Neural cell (in vitro differentiated cells): ENCODE data around the gene ZNF512B. TPM values are rescaled to one million over a fixed set of nuclear protein-coding genes. Genes with fewer than 3 reads are reported as not detected.

Source experiments
- H2AFZ ChIP-seq: fragments of 200-600, 300-800 bp; sonication (generic), shearing (Covaris generic); 2 replicates; pipeline ENCODE4 v1.6.0; 2014; ENCODE audit warnings: low read depth, mild to moderate bottlenecking, antibody characterized with exemption, low read length, moderate library complexity
- H3F3A ChIP-seq: fragments of 200-600 bp; shearing (Covaris generic); 2 replicates; pipeline ENCODE4 v1.6.1; 2016; ENCODE audit warnings: mild to moderate bottlenecking, moderate library complexity, mixed read lengths, antibody characterized with exemption, low read length; ENCODE audit not compliant: insufficient read depth, poor library complexity, severe bottlenecking
- H3K27ac ChIP-seq: fragments of 200-600, 300-800 bp; sonication (generic), shearing (Covaris generic); 2 replicates; pipeline ENCODE4 v1.5.1; 2014; ENCODE audit warnings: mild to moderate bottlenecking, low read length, moderate library complexity
- H3K27me3 ChIP-seq: fragments of 300-800, 200-600 bp; sonication (generic), shearing (Covaris generic); 2 replicates; pipeline ENCODE4 v1.6.0; 2014; ENCODE audit warnings: mild to moderate bottlenecking, low read depth, low read length, moderate library complexity; ENCODE audit not compliant: insufficient read depth
- H3K36me3 ChIP-seq: fragments of 300-800, 200-600 bp; sonication (generic), shearing (Covaris generic); 2 replicates; pipeline ENCODE4 v1.5.1; 2014; ENCODE audit warnings: mild to moderate bottlenecking, antibody characterized with exemption, low read length, moderate library complexity; ENCODE audit not compliant: insufficient read depth
- H3K4me2 ChIP-seq: fragments of 300-800, 200-600 bp; sonication (generic), shearing (Covaris generic); 2 replicates; pipeline ENCODE4 v1.6.0; 2014; ENCODE audit warnings: mild to moderate bottlenecking, low read length
- H3K4me3 ChIP-seq: fragments of 300-800, 200-600 bp; sonication (generic), shearing (Covaris generic); 2 replicates; pipeline ENCODE4 v1.5.1; 2014; ENCODE audit warnings: mild to moderate bottlenecking, low read length, moderate library complexity
- H3K79me2 ChIP-seq: fragments of 200-600 bp; shearing (Covaris generic); replicated peaks from 2 replicates; pipeline ENCODE4 v1.6.0; 2014; ENCODE audit warnings: mild to moderate bottlenecking, low read length, moderate library complexity; ENCODE audit not compliant: insufficient read depth
- H3K9ac ChIP-seq: fragments of 300-800, 200-600 bp; sonication (generic), shearing (Covaris generic); 2 replicates; pipeline ENCODE4 v1.6.1; 2016; ENCODE audit warnings: mild to moderate bottlenecking, low read length, mixed read lengths
- H3K9me2 ChIP-seq: fragments of 200-600 bp; shearing (Covaris generic); 2 replicates; pipeline ENCODE4 v1.6.1; 2016; ENCODE audit warnings: mild to moderate bottlenecking, low read length, mixed read lengths; ENCODE audit not compliant: insufficient read depth
- H3K9me3 ChIP-seq: fragments of 200-600, 300-800 bp; sonication (generic), shearing (Covaris generic); 2 replicates; pipeline ENCODE4 v1.6.1; 2016; ENCODE audit warnings: mild to moderate bottlenecking, mixed run types, low read length, moderate library complexity, mixed read lengths
- H4K20me1 ChIP-seq: fragments of 200-600 bp; shearing (Covaris generic); 2 replicates; pipeline ENCODE4 v1.6.1; 2016; ENCODE audit warnings: mild to moderate bottlenecking, mixed run types; ENCODE audit not compliant: insufficient read depth
- CTCF ChIP-seq: fragments of 450-650 bp; IDR thresholded peaks from 2 replicates; pipeline ENCODE4 v1.5.1; 2014; ENCODE audit warnings: antibody characterized with exemption, mild to moderate bottlenecking, moderate library complexity; ENCODE audit not compliant: poor library complexity, severe bottlenecking
- EP300 ChIP-seq: fragments of 450-650 bp; conservative IDR thresholded peaks from 2 replicates; pipeline ENCODE4 v1.6.1; 2014; ENCODE audit warnings: antibody characterized with exemption, mild to moderate bottlenecking, moderate library complexity; ENCODE audit not compliant: poor library complexity, severe bottlenecking
- EZH2 ChIP-seq: fragments of 200-600, 300-800 bp; shearing (Covaris generic), sonication (generic); IDR thresholded peaks from 2 replicates; pipeline ENCODE4 v1.6.1; 2014; ENCODE audit warnings: antibody characterized with exemption, low read length, borderline replicate concordance, mild to moderate bottlenecking; ENCODE audit not compliant: insufficient read depth, poor library complexity, severe bottlenecking
- MXI1 ChIP-seq: fragments of 450-650 bp; conservative IDR thresholded peaks from 2 replicates; pipeline ENCODE4 v1.6.1; 2014; ENCODE audit warnings: antibody characterized with exemption, mild to moderate bottlenecking; ENCODE audit not compliant: poor library complexity, severe bottlenecking
- POLR2AphosphoS5 ChIP-seq: IDR thresholded peaks from 2 replicates; pipeline ENCODE4 v1.6.1; 2012
- RAD21 ChIP-seq: fragments of 450-650 bp; conservative IDR thresholded peaks from 2 replicates; pipeline ENCODE4 v1.6.1; 2014; ENCODE audit warnings: antibody characterized with exemption, mild to moderate bottlenecking, moderate library complexity
- REST ChIP-seq: IDR thresholded peaks from 2 replicates; pipeline ENCODE4 v1.6.1; 2012; ENCODE audit warnings: borderline replicate concordance
- SMC3 ChIP-seq: fragments of 450-650 bp; conservative IDR thresholded peaks from 2 replicates; pipeline ENCODE4 v1.6.1; 2014; ENCODE audit warnings: antibody characterized with exemption, mild to moderate bottlenecking, moderate library complexity; ENCODE audit not compliant: poor library complexity
- TAF1 ChIP-seq: IDR thresholded peaks from 2 replicates; pipeline ENCODE4 v1.6.1; 2012; ENCODE audit warnings: low read depth
- polyA plus RNA-seq: library from polyadenylated mRNA; depleted of rRNA; stranded (reverse); fragments of >200 nt; gene quantifications from 2 replicates; pipeline ENCODE4 v1.2.3, GENCODE V29; 2014

ZNF512B gene
- polyA plus RNA-seq, 1 donor from 2014 or later = 25.7 TPM

GRCh38 chr20:63958471-63958870 lies 11.3 kb downstream of the ZNF512B start:
- Histone ChIP-seq H3K4me2 (no peak overlapping the region), H3K9ac (no peak overlapping the region), H4K20me1 (no peaks in the 10 kb centered on the region), H3K79me2 (peaks cover 21% of the 10 kb centered on the region), H2AFZ (no peak overlapping the region), H3K9me3 (no peaks in the 10 kb centered on the region), H3K27me3 (no peaks in the 10 kb centered on the region), H3F3A (no peaks in the 10 kb centered on the region), H3K9me2 (no peaks in the 10 kb centered on the region), H3K4me3 (no peak overlapping the region), H3K36me3 (no peaks in the 10 kb centered on the region), H3K27ac (no peak overlapping the region)
- no peak for TF ChIP-seq CTCF
- no peak for TF ChIP-seq REST
- TF ChIP-seq POLR2AphosphoS5 = no peak
- TF ChIP-seq SMC3 = no peak
- no peak for TF ChIP-seq MXI1
- no peak for TF ChIP-seq TAF1
- no peak for TF ChIP-seq EP300
- TF ChIP-seq EZH2 = no peak
- TF ChIP-seq RAD21 = no peak

DNA sequence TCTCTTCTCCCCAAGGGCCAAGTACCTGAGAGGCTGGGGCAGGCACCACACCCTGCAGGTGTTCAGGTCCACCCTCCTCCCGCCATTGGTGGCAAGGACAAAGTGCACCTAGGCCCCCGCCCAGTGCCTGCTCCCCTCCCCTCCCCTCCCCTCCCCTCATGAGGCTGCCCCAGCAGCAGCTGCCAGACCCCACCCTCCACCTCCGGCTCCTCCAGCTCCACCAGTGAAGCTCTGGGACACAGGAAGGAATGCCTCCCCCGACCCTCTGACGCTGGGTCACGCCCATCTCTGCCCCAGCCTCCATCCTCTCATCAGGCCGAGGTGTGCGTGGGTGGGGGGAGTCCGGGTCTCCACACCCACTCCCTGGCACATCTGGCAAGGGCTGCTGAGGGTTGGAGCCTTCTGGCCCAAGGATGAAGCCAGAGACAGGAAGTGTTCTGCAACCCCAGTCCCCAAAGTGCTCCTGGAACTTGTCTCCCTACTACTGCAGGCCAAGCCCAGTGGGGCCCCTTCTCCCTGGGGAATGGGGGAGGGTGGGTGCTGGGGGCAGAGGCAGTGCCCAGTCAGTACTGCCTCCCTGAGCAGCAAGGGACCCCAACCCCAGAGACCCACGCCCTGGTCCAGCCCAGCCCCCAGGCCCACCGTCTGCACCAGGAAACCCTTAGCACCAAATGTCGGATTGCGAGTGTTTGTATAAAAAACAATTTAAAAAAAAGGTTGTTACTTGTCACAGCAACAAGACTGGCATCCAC lies 11.9 kb downstream of the ZNF512B start:
- no peak overlapping the region for H3K4me2 ChIP-seq
- H4K20me1 ChIP-seq = no peaks in the 10 kb centered on the region
- no peaks in the 10 kb centered on the region for H3K27me3 ChIP-seq
- H3K79me2 ChIP-seq = peaks cover 21% of the 10 kb centered on the region
- no peaks in the 10 kb centered on the region for H3K9me3 ChIP-seq
- no peak overlapping the region for H3K4me3 ChIP-seq
- no peaks in the 10 kb centered on the region for H3K9me2 ChIP-seq
- no peak overlapping the region for H3K27ac ChIP-seq
- no peak overlapping the region for H3K9ac ChIP-seq
- no peak for TF ChIP-seq REST
- no peak for TF ChIP-seq EP300
- no peak for TF ChIP-seq RAD21
- TF ChIP-seq POLR2AphosphoS5 = no peak
- no peak for TF ChIP-seq TAF1
- TF ChIP-seq CTCF = no peak
- TF ChIP-seq EZH2 = no peak
- no peak for TF ChIP-seq MXI1
- no peak for TF ChIP-seq SMC3
- H3K36me3 ChIP-seq = no peaks in the 10 kb centered on the region
- H2AFZ ChIP-seq = no peak overlapping the region
- no peaks in the 10 kb centered on the region for H3F3A ChIP-seq
